GM19452 (cell line): ENCODE data around the gene WFDC5.

ENCODE experiments used
- ATAC-seq: cut with Tn5 transposase; IDR thresholded peaks from one replicate; pipeline ENCODE4 v1.9.1; 2021; ENCODE audit not compliant: unreplicated experiment

WFDC5 gene

DNA sequence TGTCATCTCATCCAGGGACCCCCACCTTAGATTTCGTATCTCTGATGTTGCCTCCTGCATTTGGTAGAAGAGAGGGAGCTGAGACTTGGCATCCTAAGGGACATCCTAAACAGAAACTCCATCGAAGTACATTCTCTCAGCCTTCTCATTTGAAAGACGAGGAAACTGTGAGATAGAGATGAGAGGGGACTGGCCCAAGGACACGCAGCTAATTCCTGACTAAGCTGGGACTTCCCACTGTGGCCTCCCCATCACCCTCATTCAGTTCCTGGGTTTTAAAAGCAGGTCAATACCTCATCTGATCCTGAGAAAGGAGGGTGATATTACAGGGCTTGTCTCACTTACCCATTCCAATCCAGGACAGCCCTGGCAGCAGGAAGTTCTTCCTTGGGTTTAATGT is 855 bp upstream of the WFDC5 start:
- ATAC-seq, result no peak

DNA sequence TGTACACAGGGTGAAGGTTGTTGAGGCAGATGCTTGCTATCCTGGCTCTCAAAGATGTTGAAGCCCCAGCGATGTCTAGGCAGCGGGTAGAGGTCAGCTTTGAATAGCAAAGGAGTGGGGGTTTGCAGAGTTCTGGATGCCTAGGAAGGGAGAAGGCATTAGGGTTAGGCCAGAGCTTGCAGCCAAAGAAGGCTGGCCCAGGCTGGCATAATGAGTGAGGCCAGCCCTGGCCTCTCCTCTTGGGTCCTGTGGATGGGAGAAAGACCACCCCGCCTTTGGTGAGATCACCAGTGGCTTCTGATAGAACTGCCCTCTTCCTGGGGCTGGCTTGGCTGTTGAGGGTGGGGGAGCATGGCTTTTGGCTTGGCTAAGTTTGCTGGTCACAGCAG is 406 bp upstream of the WFDC5 start:
- no peak for ATAC-seq

DNA sequence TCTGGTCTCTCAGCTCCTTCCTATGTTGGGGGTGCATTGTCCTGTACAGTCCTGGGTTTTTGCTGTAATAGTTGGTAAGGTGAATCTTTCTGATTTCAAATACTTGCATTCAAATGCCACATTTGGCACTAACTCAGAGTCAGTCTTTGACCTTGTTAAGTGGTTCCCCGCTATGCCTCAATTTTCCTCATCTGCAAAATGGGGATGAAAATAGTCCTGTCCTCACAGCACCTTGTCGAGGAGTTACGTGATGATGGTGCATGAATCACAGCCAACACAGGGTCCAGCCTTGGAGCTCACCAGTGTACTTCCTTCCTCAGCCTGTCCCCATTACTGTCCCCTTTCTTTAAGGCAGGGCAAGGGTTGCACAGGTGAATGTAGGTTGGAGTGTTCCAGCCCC is 1.1 kb downstream of the WFDC5 start:
- ATAC-seq, result no peak

DNA sequence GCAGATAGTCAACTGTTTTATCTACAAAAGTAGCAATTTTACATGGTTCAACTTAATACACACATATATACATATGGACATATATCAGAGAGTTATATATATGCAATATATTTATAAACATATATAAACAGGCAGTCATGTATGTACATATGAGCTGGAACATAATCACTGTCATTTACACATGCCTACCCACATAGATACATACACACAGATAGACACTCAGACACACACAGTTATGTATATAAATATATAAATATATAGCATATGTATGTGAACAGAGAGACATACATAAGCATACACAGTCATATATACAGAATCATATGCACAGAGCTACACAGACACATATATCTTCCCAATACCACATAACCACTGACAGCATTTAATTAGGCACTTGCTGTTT is 2.2 kb downstream of the WFDC5 start:
- no peak for ATAC-seq

DNA sequence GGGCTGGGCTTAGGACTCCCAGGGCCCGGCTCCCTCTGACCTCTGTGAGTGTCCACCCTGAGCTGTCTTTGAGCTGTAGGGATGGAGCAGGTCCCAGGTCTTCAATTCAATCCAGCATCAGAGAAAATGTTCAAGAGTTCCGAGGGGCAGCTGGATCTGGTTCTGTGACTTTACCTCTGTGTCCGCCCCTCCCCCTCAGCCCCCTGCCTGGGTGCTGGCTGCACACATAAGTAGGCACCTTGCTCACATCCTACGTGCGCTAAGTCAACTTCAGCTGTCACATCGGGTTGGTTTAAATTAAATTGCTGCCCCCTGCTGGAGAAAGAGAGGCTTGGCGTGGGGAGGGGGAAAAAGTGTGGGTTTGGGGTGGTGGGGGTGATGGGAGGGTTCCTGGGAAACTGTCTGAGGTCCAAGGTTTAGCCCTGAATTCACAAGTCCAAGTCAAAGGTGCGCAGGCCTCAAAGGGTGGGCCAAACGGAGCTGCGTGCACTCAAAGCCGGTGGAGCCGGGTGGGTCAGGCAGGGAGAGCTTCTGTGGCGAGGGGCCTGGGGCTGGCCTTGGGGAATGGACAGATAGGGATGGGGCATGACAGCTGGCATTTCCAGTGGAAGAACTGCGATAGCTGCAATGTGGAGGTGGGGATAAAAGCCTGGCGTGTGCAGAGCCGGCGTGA is 3.0 kb downstream of the WFDC5 start:
- no peak for ATAC-seq

DNA sequence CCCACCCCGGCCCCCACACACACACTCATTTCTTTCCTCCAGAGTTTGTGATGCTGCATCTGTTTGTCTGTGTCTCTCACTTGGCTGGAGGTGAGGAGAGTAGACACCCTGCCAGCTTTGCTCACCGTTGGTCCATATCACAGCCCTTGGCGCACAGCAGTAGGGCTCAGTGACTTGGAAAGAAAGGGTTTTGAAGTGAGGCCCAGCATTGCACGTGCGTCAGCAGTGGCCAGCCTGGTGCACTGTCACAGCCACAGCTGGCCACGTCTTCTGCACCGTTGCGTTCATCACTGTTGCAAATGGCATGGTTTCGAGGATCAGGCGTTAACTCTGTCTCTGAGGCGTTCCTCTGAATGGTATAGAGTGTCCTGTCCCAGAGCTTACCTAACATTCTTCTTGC is 3.7 kb downstream of the WFDC5 start:
- no peak for ATAC-seq

DNA sequence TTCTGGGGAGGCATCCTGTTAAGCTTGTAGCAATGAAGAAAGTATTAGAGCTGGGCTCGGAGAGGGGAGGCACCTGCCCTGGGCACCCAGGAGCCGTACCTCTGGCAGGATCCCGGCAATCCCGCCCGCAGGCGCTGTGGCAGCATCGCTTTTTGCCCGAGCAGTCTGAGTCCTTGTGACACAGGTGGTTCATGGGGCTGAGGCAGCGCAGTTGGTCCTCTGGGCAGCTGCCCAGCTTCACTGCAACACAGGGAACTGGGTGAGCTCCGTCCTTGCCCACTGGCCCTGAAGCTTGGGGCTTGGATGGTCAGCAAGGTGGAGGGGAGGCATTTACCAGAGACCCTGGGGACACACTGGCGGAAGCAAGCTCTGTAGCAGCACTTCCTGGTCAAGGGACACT is 4.7 kb downstream of the WFDC5 start:
- no peak for ATAC-seq

DNA sequence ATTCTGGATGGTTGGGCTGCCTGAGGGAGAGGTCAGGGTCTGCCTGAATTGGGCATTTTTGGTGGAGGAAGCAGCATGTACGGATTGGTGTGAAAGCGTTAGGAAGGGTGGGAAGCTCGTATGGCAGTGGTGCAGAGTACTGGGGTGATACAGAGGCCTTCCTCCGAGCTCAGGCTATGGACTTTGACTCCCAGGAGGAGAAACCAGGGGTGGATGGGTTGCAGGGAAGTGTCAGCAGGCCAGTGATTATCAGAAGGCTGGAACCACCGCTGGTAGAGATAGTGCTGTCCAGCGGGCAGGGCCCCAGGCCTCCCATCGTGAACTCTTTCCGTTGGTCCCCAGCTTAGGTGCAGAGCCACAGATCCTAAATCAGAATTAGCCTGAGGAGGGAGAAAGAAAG is 5.3 kb downstream of the WFDC5 start:
- ATAC-seq, result no peak

DNA sequence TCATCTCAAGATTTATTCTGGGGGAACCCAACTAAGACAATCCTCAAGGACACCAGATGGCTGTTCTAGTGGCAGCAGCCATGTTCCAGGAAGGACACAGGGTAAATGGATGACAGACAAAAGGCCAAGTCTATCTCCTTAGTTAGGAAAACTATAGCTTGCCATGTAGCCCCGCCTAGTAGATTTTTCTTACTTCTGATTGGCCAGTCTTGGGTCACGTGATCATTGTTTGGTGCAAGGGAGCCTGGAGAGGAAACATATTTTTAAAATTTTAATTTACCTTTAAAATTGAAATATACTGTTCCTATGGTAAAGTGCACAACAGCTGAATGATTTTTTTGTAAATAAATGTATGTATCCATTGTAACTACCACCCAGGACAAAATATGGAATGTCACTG is 9.7 kb downstream of the WFDC5 start:
- ATAC-seq, result no peak

DNA sequence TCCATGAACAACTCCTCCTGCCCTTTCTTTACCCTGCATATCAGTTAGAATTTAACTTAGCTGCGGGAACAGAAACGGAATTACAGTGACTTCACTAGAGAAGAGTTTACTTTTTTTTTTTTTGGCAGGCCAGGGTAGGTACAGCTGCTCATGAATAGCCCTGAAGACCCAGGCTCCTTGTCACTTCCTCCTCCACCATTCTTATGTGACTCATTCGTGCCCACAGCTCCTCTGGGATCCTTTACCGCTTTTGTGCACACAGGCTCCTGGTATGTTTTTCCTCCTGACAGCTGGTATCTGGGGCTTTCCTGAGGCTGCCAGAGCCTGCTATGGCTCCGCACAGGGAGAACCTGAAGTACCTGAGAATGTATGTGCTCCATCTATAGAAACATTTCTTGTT is 10.2 kb downstream of the WFDC5 start:
- no peak for ATAC-seq

DNA sequence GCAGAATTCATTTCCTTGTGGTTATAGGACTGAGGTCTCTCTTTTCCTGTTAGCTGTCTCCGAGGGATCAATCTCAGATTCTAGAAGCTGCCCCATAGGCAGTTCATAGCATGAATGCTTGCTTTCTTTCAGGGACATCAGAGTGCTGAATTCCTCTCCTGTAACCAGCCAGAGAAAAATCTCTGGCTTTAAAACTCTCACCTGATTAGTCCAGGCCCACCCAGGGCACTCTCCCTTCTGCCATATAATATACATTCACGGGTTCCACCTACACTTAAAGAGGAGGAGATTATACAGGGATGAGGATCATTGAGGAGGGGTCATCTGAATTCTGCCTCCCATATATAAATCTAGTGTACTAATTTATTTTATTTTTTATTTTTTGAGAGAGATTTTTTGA is 11.9 kb downstream of the WFDC5 start:
- ATAC-seq, result no peak

DNA sequence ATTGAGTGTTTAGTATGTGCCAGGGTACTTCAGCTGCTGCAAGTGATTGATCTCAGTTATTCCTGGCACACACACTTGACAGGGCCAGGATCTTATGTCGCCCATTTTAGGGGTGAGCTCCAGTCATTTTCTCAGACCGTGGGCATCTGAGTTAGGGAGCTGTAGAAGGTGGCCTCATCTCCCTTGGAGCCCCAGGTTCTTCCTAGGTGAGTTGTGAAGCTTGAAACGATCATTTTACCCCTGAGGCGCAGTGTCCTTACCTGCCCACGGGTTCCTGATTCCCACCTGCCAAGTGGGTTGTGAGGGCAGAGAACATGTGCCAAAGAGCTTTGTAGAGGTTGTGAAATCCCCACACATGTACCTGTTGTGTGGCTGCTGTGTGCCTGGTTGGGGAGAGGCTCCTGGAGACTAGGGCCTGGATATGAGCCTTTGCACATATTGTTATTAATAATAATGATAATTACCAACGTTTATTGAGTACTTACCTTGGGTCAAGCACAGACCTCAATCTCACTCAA is 13.6 kb downstream of the WFDC5 start:
- ATAC-seq, result no peak

DNA sequence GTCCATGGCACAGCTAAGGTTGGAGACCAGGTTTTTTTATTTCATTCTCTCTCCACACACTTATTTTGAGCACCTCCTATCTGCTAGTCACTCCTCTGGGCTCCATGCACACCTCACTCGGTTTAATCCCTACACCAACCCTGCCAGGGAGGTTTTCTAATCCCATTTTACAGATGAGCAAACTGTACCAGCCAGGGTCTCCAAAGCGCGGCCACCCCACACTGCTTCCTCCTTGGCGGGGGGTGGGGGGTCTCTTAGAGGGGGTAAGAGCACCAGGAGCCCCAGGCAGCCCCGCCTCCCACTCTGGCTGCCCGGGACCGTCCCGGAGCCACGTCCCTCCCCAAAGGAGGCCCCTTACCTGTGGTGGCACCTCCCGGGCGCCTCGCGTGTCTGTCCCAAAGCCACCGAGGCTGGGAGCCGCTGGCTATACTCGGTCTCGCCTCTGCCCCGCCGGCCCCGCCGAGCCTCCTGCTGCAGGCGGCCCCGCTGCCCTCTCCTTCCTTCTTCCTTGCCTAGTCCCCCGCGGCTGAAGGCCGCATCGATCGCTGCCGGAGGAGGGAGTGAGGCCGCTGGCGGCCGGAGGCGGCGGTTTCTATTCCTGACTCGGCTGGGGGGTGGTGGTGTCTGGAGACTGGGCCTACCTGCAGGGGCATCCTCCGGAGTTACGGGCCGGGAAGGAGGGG is 14.3 kb downstream of the WFDC5 start, which contains the start of gene KCNS1:
Gene KCNS1, minus strand, starts transcription at position 565 of the 683 bp plus-strand sequence. CDS start 1,891 bp downstream, outside the sequence.
- ATAC-seq, result no peak

DNA sequence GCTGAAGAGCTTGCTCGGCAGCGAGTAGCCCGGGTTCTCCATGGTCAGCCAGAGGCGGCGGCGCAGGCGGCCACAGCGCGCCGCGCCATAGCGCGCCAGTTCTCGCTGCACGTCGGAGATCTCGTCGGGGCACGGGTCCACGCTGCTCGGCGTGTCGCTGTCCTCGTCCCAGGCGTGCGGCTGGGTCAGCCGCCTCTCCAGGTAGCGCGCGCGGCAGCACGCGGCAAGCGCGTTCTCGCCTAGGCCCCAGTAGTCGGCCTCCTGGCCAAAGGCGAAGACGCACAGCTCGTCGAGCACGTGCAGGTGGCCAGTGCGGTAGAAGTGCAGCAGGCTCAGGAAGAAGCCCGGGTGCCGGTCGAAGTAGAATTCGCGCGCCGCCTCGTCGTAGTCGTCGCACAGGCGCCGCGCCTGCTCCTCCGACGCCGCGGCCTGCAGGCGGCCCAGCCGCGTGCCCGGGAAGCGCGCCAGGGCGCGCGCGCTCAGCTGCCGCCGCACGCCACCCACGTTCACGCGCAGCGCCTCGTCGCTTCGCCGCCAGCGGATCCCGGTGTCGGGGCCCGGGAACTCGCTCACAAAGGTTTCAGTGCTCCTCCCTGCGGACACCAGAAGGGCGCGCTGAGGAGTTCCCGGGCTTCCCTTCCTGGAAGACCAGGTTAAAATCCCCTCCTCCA is 16.7 kb downstream of the WFDC5 start:
- ATAC-seq, result no peak

DNA sequence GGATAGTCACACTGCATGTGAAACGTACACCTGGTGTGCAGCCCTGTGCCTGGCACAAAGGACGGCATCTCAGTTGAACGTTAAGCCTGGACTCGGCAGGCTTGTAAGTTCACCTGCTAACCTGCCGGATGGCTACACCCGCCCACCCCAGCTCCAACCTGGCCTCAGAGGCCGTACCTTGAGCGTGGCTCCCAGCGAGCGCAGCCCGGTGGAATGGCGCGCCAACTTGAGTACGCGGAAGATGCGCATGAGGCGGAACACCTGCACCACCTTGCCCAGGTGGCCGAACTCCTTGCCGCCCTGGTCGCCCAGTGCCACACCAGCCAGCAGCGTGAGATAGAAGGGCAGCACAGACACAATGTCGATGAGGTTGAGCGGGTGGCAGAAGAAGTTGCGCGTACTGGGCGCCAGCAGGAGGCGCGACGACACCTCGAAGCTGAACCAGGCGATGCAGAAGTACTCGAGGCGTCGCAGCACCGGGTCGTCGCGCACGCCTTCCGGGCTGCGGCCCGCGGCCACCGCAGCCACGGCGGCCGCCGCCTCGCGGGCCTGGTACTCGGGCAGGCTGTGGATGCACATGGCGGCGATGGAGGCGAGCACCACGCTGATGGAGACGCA is 17.4 kb downstream of the WFDC5 start:
- ATAC-seq, result no peak

DNA sequence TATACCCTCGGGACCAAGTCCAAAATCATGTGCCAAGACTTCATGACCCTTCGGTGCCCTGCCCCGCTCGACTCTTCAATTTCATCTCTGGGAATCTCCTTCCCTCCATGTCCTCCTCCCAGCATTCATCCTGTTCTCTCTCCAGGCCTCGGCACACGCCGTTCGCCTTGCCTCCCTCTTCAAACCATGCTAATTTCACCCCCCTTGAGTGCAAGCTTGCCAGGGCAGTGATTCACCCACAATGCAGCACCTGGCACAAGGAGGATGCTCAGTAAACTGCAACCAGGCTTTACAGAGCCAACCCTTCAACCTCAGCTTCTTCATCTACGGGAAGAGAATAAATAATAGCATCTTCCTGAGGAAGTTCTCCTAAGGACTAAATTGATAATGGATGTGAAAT is 18.2 kb downstream of the WFDC5 start:
- no peak for ATAC-seq

DNA sequence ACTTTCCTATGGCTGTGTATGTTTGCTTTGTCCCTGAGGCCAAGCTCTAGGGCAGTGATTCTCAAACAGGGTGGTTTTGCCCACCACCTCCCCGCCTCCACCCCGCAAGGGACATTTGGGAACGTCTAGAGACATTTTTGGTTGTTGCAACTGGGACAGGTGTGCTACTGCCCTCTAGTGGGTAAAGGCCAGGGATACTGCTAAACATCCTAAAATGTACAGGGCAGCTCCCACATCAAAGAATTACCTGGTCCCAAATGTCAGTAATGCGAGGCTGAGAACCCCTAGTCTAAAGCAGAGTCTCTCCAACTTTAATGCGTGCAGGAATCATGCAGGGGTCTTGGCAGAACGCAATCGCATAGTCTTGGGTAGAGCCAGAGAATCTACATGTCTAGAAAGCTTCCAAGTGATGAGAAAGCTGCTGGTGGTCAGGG is 19.2 kb downstream of the WFDC5 start:
- no peak for ATAC-seq

DNA sequence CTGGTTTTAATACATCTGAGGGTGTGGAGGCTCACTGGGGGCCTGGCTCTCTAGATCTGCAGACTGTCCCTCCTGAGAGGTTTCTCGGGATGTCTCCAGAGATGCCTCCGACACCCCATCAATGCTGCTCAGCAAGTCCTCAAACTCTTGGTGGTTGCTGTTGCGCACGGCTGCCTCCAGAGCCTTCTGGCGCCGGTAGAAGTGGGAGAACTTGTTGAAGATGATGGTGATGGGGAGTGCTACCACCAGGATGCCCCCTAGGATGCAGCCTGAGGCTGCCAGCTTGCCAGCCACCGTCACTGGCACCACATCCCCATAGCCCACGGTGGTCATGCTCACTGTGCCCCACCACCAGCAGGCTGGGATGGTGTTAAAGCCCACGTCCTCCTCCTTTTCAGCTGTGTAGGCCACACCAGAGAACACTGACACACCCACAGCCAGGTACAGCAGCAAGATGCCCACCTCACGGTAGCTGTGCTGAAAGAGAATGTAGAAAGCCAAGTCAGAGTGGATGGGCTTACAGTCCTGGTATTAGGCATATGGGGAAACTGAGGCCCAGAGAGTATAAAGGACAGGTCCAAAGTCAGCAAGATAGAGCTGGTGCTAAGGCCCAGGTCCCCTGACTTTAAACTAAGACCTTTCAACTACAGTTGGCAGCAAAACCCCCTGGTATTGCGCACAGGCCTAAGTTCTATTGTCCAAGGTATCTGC is 20.0 kb downstream of the WFDC5 start:
- no peak for ATAC-seq

DNA sequence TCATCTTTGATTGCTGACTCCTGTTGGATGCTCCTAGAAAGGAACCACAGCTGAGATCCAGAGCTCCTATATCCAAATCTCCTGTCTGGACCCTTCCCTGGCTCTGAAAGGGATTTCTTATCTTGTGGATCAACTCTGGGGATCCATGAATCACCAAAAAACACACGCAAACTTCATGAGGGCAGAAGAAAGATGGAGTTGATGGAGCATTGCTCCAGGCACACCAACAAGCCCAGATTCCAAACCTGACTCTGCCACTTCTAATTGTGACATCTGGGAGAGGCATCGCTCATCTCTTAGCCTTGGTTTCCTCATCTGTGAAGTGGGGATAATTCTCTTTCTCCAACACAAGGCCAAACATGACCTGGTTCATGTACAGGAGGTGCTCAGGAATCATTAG is 20.8 kb downstream of the WFDC5 start:
- no peak for ATAC-seq

DNA sequence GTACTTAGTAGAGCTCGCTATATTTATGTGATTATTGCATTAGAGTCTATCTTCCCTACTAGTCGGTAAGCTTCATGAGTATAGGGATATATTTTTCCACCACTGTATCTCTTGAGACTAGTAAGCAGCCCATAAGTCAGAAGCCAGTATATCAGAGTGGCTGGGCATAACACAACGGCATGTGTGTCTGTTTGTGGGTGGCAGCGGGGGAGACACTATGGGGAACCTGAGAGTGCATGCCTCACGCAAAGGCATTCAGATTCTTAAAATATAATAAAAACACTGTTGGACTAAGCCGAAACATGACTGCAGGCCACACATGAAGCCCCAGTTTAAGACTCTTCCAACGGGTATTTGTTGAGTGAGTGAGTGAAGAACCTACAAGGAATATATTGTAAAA is 22.1 kb downstream of the WFDC5 start:
- no peak for ATAC-seq

DNA sequence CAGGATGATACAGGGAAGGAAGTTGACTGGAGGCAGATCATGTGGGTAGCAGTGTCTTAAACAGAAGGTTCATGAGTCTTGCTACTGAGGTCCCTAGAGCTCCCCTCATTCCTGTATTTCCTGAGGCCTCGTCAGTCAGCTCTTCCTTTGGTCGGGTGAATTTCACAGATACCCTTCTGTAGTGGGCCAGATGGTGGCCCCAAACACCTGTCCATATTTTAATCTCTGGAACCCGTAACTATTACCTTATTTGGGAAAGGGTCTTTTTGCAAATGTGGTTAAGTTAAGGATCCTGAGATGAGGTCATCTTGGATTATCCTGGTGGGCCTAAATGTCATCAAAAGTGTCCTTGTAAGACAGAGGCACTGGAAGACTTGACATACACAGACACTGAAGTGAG is 23.6 kb downstream of the WFDC5 start:
- ATAC-seq, result no peak
